ENCODE measurements around the gene FCHO1.
"Not testable (repeated sequence)": the region's sequence is repeated elsewhere in the genome, so short reads cannot be mapped to it uniquely, and the experiment has no call there.

The FCHO1 gene

DNA sequence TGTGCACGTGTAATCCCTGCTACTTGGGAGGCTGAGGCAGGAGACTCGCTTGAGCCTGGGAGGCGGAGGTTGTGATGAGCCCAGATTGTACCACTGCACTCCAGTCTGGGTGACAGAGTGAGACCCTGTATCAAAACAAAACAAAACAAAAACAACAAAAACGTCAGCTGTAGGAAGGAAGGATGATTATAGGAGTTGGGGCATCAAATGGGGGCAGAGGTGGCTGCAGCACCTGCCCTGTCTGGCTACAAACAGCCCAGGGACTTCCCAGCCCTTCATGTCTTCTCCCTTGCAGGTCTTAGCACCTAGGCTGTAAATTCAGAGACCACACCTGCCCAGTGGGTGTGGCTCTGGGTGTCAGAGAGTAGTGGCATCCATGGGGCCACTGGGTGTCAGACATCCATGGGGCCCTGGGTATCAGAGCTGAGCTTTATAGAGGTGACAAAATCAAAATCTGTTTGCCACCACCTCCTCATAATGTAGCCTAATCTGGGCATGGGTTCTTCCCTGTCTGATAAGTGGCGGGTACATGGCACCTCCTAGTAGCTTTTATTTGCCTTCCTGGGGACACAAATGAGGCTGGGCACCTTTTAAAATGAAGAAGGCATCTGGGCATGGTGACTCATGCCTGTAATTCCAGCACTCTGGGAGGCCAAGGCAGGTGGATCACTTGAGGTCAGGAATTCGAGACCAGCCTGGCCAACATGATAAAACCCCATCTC lies 38.9 kb downstream of the FCHO1 start:
- no peak for FAIRE-seq
- DNase-seq (ENCODE audit: low spot score) = no peak

DNA sequence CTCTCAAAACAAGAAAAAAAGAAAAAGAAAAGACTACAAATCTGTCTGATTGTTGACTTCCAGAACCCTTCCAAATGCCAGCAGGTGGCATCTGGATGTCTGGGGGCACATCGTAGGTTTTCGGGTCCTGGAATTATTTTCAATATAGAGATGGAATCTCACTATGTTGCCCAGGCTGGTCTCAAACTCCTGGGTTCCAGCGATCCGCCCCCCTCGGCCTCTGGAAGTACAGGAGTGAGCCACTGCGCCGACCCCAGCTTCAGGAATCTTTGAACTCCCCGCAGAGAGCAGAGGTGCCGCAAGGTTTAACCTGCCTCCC lies 43.1 kb downstream of the FCHO1 start:
- DNase-seq (ENCODE audit: low spot score) = no peak
- no peak for FAIRE-seq

GRCh38 chr19:17794731-17795494 lies 43.6 kb downstream of the FCHO1 start, which contains the start of gene B3GNT3:
B3GNT3 (plus strand) TSS chr19:17795138; CDS start chr19:17807808, 12,670 bp downstream.
- DNase-seq (ENCODE audit: low spot score) = peak; percentile 14
- no peak for FAIRE-seq

DNA sequence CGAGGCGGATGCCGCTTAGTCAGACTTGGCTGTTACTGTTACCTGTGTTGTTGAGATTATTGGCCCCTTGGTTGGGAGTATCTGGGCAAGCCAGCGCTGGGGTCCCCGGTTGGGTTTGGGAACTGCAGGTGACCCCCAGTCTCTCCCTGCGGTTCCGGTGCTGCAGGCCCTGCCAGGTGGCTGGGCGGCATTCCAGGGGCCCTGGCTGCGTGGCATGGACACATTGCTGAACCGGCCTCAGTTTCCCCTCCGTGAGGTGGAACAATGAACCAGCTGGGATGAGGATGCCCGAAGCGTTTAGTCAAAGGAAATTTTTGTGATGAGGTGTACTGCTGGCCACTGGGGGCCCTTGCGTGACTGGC lies 44.2 kb downstream of the FCHO1 start:
- DNase-seq (ENCODE audit: low spot score) = no peak
- FAIRE-seq = no peak

DNA sequence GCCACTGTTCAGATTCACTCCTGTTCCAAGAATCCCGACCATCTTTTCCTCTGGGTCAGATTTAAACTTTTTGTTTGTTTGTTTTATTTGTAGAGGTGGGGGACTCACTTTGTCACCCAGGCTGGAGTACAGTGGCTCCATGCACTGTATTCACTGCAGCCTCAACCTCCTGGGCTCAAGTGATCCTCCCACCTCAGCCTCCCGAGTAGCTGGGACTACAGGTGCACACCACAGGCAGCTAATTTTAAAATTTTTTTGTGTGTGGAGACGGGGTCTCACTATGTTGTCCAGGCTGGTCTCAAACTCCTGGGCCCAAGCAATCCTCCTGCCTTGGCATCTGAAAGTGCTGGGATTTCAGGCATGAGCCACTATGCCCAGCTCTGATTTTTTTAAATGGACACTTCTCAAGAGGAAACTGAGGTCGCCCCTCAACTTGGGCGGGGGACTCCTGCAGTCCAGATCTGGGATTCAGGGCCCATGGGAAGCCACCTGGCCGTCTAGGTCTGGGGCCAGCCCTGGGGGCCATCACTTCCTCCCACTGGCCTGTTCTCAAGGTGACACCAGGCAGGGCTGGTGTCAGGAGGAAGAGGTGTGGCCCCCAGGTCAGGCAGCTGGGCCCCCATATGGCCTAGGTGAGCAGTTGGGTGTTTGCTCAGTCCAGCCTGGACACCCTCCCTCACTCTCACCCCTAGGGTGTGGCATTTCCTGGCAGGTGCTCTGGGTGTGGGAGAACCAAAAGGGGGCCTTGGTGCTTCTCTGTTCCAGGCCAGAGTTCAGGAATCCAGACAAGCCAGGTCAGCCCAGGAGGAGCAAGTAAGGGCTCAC lies 44.9 kb downstream of the FCHO1 start:
- DNase-seq (ENCODE audit: low spot score) (no peak), FAIRE-seq (no peak)

GRCh38 chr19:17796838-17797423 lies 45.7 kb downstream of the FCHO1 start:
- no peak for DNase-seq (ENCODE audit: low spot score)
- FAIRE-seq = no peak

- FAIRE-seq = peak; percentile 80
Measured at GRCh38 chr19:17797424-17798201, 46.3 kb downstream of the FCHO1 start.

DNA sequence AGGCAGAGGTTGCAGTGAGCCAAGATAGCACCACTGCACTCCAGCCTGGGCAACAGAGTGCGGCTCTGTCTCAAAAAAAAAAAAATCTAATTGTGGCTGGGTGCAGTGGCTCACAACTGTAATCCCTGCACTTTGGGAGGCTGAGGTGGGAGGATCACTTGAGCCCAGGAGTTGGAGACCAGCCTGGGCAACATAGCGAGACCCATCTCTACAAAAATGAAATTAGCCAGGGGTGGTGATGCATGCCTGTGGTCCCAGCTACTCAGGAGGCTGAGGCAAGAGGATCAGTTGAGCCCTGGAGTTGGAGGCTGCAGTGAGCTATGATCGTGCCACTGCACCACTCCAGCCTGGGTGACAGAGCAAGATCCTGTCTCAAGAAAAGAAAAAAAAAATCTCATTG lies 47.3 kb downstream of the FCHO1 start:
- DNase-seq (ENCODE audit: low spot score); FAIRE-seq: not testable (repeated sequence)

More at GRCh38 chr19:17797424-17798201, 46.3 kb downstream of the FCHO1 start:
- peak; percentile 80 for DNase-seq (ENCODE audit: low spot score)

GRCh38 chr19:17802137-17802858 lies 51.0 kb downstream of the FCHO1 start:
- no peak for FAIRE-seq

DNA sequence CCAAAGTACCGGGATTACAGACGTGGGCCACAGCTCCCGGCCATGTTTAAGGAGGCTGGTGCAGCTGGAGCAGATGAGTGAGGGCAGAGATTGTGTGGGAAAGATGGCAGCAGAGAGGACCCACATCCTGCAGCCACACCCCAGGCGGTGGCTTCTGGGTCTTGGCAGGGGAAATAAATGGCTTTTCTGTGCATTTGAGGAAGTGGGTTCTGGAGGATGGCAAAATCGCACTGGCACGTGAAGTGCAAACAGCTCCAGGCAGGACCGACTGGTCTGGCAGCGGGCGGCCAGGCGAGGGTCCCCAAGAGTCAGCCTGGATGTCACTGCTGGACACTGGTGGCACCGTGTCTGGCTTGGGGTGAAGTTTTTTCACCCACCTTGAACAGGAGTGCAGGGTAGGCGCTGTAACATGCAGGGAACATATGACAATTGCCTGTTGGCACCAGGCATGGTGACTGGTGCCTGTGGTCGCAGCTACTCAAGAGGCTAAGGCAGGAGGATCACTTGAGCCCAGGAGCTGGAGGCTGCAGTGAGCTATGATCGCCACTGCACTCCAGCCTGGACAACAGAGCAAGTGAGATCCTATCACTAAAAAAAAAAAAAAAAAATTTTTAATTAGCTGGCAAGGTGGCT lies 52.1 kb downstream of the FCHO1 start:
- DNase-seq (ENCODE audit: low spot score) (no peak), FAIRE-seq (no peak)

More at GRCh38 chr19:17802137-17802858, 51.0 kb downstream of the FCHO1 start:
- DNase-seq (ENCODE audit: low spot score) = no peak

GRCh38 chr19:17805427-17805826 lies 54.1 kb downstream of the FCHO1 start:
- FAIRE-seq (no peak), DNase-seq (ENCODE audit: low spot score) (no peak)

DNA sequence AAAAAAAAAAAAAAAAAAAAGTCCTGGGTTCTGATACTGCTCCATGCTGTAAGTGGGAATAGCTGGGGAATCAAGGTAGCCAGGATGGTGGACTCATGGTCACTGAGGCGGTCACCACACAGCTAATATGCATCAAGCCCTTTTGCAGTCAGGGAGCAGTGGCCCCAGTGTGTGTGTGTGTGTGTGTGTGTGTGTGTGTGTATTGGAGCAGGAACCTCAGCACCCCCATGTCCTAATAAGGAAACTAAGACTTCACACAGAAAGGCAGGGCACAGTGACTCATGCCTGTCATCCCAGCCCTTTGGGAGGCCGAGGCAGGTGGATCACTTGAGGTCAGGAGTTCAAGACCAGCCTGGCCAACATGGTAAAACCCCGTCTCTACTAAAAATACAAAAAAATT lies 55.7 kb downstream of the FCHO1 start:
- DNase-seq (ENCODE audit: low spot score) (no peak), FAIRE-seq (no peak)

DNA sequence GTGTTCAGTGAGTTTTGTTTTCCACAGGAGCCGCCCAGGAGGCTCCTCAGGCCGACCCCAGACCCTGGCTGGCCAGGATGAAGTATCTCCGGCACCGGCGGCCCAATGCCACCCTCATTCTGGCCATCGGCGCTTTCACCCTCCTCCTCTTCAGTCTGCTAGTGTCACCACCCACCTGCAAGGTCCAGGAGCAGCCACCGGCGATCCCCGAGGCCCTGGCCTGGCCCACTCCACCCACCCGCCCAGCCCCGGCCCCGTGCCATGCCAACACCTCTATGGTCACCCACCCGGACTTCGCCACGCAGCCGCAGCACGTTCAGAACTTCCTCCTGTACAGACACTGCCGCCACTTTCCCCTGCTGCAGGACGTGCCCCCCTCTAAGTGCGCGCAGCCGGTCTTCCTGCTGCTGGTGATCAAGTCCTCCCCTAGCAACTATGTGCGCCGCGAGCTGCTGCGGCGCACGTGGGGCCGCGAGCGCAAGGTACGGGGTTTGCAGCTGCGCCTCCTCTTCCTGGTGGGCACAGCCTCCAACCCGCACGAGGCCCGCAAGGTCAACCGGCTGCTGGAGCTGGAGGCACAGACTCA lies 56.5 kb downstream of the FCHO1 start:
- DNase-seq (ENCODE audit: low spot score) = no peak
- no peak for FAIRE-seq

DNA sequence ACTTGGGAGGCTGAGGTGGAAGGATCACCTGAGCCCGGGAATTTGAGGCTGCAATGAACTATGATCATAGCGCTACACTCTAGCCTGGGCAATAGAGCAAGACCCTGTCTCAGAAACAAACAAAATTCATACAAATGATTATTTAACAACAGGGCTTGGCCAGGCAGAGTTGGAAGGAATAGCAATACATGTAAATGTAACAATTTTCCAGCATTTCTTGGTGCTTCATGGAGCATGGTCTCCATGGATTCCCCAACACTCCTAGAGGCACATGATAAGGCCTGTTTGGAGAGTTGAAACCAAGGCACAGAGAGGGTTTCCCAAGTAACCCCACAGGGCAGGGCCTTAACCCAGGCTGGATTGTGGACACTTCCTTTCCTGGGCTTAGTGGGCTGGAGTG lies 59.8 kb downstream of the FCHO1 start:
- no peak for FAIRE-seq

DNA sequence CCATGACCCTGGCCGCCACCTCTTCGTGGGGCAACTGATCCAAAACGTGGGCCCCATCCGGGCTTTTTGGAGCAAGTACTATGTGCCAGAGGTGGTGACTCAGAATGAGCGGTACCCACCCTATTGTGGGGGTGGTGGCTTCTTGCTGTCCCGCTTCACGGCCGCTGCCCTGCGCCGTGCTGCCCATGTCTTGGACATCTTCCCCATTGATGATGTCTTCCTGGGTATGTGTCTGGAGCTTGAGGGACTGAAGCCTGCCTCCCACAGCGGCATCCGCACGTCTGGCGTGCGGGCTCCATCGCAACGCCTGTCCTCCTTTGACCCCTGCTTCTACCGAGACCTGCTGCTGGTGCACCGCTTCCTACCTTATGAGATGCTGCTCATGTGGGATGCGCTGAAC lies 60.4 kb downstream of the FCHO1 start:
- FAIRE-seq (no peak), DNase-seq (ENCODE audit: low spot score) (no peak)

More for the DNA sequence above, 59.8 kb downstream of the FCHO1 start:
- DNase-seq (ENCODE audit: low spot score) = no peak

- DNase-seq (ENCODE audit: low spot score) (no peak), FAIRE-seq (no peak)
Measured at GRCh38 chr19:17812099-17812498, 60.8 kb downstream of the FCHO1 start.

GRCh38 chr19:17817668-17818363 lies 66.5 kb downstream of the FCHO1 start:
- FAIRE-seq = no peak
- no peak for DNase-seq (ENCODE audit: low spot score)

DNA sequence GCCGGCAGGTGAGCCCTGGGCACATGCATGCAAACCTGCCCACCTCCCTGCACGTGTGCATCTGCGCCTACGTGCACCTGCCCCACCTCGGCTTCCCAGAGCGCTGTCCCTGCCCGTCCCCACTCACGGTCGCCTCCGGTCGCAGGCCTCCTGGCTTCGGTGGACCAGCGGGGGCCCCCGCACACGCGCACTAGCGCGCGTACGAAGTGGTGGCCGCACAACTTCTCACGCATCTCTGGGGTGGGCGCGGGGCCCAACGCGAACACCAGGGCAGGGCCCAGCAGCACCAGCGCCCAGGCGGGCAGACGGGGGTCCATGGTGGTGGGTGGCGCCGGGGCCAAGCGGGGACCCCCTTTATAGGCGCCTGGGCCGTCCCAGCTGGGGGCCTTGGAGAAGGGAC lies 69.9 kb downstream of the FCHO1 start, which contains the start of gene INSL3:
TSS of gene INSL3 (minus strand) at position 330 of the 400 bp plus-strand sequence. CDS start at position 317, 13 bp downstream.
- FAIRE-seq (no peak), DNase-seq (ENCODE audit: low spot score) (no peak)

GRCh38 chr19:17824339-17824738 lies 73.1 kb downstream of the FCHO1 start:
- DNase-seq (ENCODE audit: low spot score) (no peak), FAIRE-seq (no peak)

Data from RCC 7860 (cell line).